Trophoblast cell (in vitro differentiated cells and primary cell): Measurements from ENCODE around the gene SELP.

Experiments used
- DNase-seq, 2 donors: peaks; one replicate each; pipeline ENCODE4 v3.0.0-alpha.2; 2016
- H2AFZ ChIP-seq: 2 replicates; pipeline ENCODE4 v1.6.1; 2013; ENCODE audit warnings: low read length, moderate library complexity, mild to moderate bottlenecking; ENCODE audit not compliant: insufficient read depth, poor library complexity
- H2AK5ac ChIP-seq: 2 replicates; pipeline ENCODE4 v1.6.1; 2013; ENCODE audit warnings: mild to moderate bottlenecking, low read length
- H2BK120ac ChIP-seq: 2 replicates; pipeline ENCODE4 v1.6.1; 2013; ENCODE audit warnings: low read length, mild to moderate bottlenecking, moderate library complexity; ENCODE audit not compliant: insufficient read depth, poor library complexity
- H2BK12ac ChIP-seq: 2 replicates; pipeline ENCODE4 v1.6.1; 2013; ENCODE audit warnings: mild to moderate bottlenecking, low read length, moderate library complexity
- H2BK5ac ChIP-seq: 2 replicates; pipeline ENCODE4 v1.6.1; 2013; ENCODE audit warnings: low read length, low read depth, moderate library complexity, mild to moderate bottlenecking; ENCODE audit not compliant: poor library complexity
- H3K14ac ChIP-seq: 2 replicates; pipeline ENCODE4 v1.6.1; 2013; ENCODE audit warnings: mild to moderate bottlenecking, low read length
- H3K18ac ChIP-seq: 2 replicates; pipeline ENCODE4 v1.6.1; 2013; ENCODE audit warnings: mild to moderate bottlenecking, low read length
- H3K23ac ChIP-seq: 2 replicates; pipeline ENCODE4 v1.6.1; 2013; ENCODE audit warnings: low read length
- H3K27ac ChIP-seq: 2 replicates; pipeline ENCODE4 v1.5.1; 2013; ENCODE audit warnings: low read depth, mild to moderate bottlenecking, inconsistent platforms, low read length, moderate library complexity
- H3K27me3 ChIP-seq: 2 replicates; pipeline ENCODE4 v1.6.1; 2013; ENCODE audit warnings: inconsistent platforms, mild to moderate bottlenecking, low read length, moderate library complexity; ENCODE audit not compliant: insufficient read depth
- H3K36me3 ChIP-seq, 2 experiments: 1 replicate in 1 of 2; 2 replicates in 1 of 2; pipeline ENCODE4 v1.6.1; 2013; ENCODE audit warnings: low read length in 2 of 2, mild to moderate bottlenecking in 2 of 2, moderate library complexity in 1 of 2; ENCODE audit not compliant: insufficient read depth in 2 of 2, control insufficient read depth in 1 of 2
- H3K4ac ChIP-seq: 2 replicates; pipeline ENCODE4 v1.6.1; 2013; ENCODE audit warnings: low read depth, mild to moderate bottlenecking, low read length, moderate library complexity
- H3K4me1 ChIP-seq, 2 experiments: 1 replicate in 1 of 2; 2 replicates in 1 of 2; pipeline ENCODE4 v1.6.1; 2013; ENCODE audit warnings: low read length in 2 of 2, mild to moderate bottlenecking in 2 of 2, moderate library complexity in 1 of 2; ENCODE audit not compliant: insufficient read depth in 2 of 2, control insufficient read depth in 1 of 2
- H3K4me2 ChIP-seq: 2 replicates; pipeline ENCODE4 v1.6.1; 2013; ENCODE audit warnings: inconsistent platforms, mild to moderate bottlenecking, low read length, moderate library complexity
- H3K4me3 ChIP-seq: 2 replicates; pipeline ENCODE4 v1.5.1; 2013; ENCODE audit warnings: mild to moderate bottlenecking, low read depth, low read length, inconsistent platforms
- H3K79me1 ChIP-seq: one replicate; pipeline ENCODE4 v1.6.1; 2013; ENCODE audit warnings: low read length
- H3K79me2 ChIP-seq: 2 replicates; pipeline ENCODE4 v1.6.1; 2013; ENCODE audit warnings: low read length, mild to moderate bottlenecking; ENCODE audit not compliant: control insufficient read depth, insufficient read depth, poor library complexity
- H3K9ac ChIP-seq: 2 replicates; pipeline ENCODE4 v1.6.1; 2013; ENCODE audit warnings: mild to moderate bottlenecking, low read length
- H3K9me3 ChIP-seq: 2 replicates; pipeline ENCODE4 v1.6.1; 2013; ENCODE audit warnings: low read depth, mild to moderate bottlenecking, control low read depth, inconsistent platforms, low read length; ENCODE audit not compliant: insufficient read depth
- H4K12ac ChIP-seq: 2 replicates; pipeline ENCODE4 v1.6.1; 2013; ENCODE audit warnings: low read depth, mild to moderate bottlenecking, low read length, moderate library complexity
- H4K8ac ChIP-seq: 2 replicates; pipeline ENCODE4 v1.6.1; 2013; ENCODE audit warnings: low read depth, mild to moderate bottlenecking, low read length, moderate library complexity
- H4K91ac ChIP-seq: one replicate; pipeline ENCODE4 v1.6.1; 2013; ENCODE audit warnings: low read depth, mild to moderate bottlenecking, low read length, moderate library complexity
- WGBS: extraction: QIAGEN DNeasy Blood & Tissue Kit; methylation state at CpG from one replicate; pipeline ENCODE4 v1.1.7; 2013; ENCODE audit warnings: missing lambda C conversion rate; ENCODE audit not compliant: insufficient read length, insufficient coverage; ENCODE audit errors: extremely low coverage; 5-methylcytosine and 5-hydroxymethylcytosine counted together

The SELP gene

GRCh38 chr1:169594391-169594790, 35.5 kb downstream of the SELP start:
- Histone ChIP-seq H3K23ac (no peak overlapping the region), H3K4me3 (no peak overlapping the region), H2BK12ac (no peak overlapping the region), H3K4me2 (no peak overlapping the region), H3K9ac (no peak overlapping the region), H3K27me3 (no peaks in the 10 kb centered on the region), H3K79me2 (no peaks in the 10 kb centered on the region), H4K91ac (no peak overlapping the region), H3K4ac (no peak overlapping the region), H4K12ac (no peak overlapping the region), H2AK5ac (no peak overlapping the region), H2BK120ac (no peak overlapping the region), H3K4me1 (no peaks in the 10 kb centered on the region), H3K79me1 (no peaks in the 10 kb centered on the region), H4K8ac (no peak overlapping the region), H3K14ac (no peak overlapping the region), H3K9me3 (no peaks in the 10 kb centered on the region), H3K36me3 (no peaks in the 10 kb centered on the region), H3K27ac (no peak overlapping the region), H2AFZ (no peak overlapping the region), H2BK5ac (no peak overlapping the region), H3K18ac (no peak overlapping the region)
- WGBS = no CpG with 5 or more reads among the region's 3 CpGs
- DNase-seq = no peak

- DNase-seq = no peak
- H3K23ac ChIP-seq = no peak overlapping the region
- no peaks in the 10 kb centered on the region for H3K79me1 ChIP-seq
- no peak overlapping the region for H2BK120ac ChIP-seq
- no peak overlapping the region for H3K14ac ChIP-seq
- no peak overlapping the region for H2BK5ac ChIP-seq
- H3K36me3 ChIP-seq = no peaks in the 10 kb centered on the region
- H4K8ac ChIP-seq = no peak overlapping the region
- H2AK5ac ChIP-seq = no peak overlapping the region
- H3K27ac ChIP-seq = no peak overlapping the region
- H3K9me3 ChIP-seq = no peaks in the 10 kb centered on the region
- H4K12ac ChIP-seq = no peak overlapping the region
- H3K4me2 ChIP-seq = no peak overlapping the region
- no peak overlapping the region for H3K9ac ChIP-seq
- peaks cover 0 to 2% of the 10 kb centered on the region in 2 experiments for H3K4me1 ChIP-seq
- no peak overlapping the region for H3K4ac ChIP-seq
- H3K27me3 ChIP-seq = no peaks in the 10 kb centered on the region
- no peak overlapping the region for H4K91ac ChIP-seq
- H3K18ac ChIP-seq = no peak overlapping the region
- H3K4me3 ChIP-seq = no peak overlapping the region
- no CpG with 5 or more reads among the region's 5 CpGs for WGBS
- H2BK12ac ChIP-seq = no peak overlapping the region
- no peaks in the 10 kb centered on the region for H3K79me2 ChIP-seq
- no peak overlapping the region for H2AFZ ChIP-seq
Observed at GRCh38 chr1:169590932-169591331, 39.0 kb downstream of the SELP start.

- no peak for DNase-seq
- WGBS = no CpG with 5 or more reads among the region's 4 CpGs
Observed at GRCh38 chr1:169588785-169589485, 41.0 kb downstream of the SELP start.

GRCh38 chr1:169588112-169588511, 41.8 kb downstream of the SELP start:
- WGBS = no CpG with 5 or more reads among the region's 1 CpG
- Histone ChIP-seq H2BK12ac (no peak overlapping the region), H2BK120ac (no peak overlapping the region), H3K36me3 (no peaks in the 10 kb centered on the region), H3K14ac (no peak overlapping the region), H3K4ac (no peak overlapping the region), H3K9me3 (no peaks in the 10 kb centered on the region), H3K4me1 (peaks cover 0 to 4% of the 10 kb centered on the region in 2 experiments), H3K23ac (no peak overlapping the region), H3K4me3 (no peak overlapping the region), H3K4me2 (no peak overlapping the region), H3K27me3 (no peaks in the 10 kb centered on the region), H3K79me2 (no peaks in the 10 kb centered on the region), H3K27ac (no peak overlapping the region), H2AFZ (no peak overlapping the region), H4K8ac (no peak overlapping the region), H3K79me1 (no peaks in the 10 kb centered on the region), H3K9ac (no peak overlapping the region), H3K18ac (no peak overlapping the region), H4K12ac (no peak overlapping the region), H2BK5ac (no peak overlapping the region), H2AK5ac (no peak overlapping the region), H4K91ac (no peak overlapping the region)
- DNase-seq = no peak

More at GRCh38 chr1:169588785-169589485, 41.0 kb downstream of the SELP start:
- Histone ChIP-seq H2AK5ac (no peak overlapping the region), H2BK12ac (no peak overlapping the region), H3K23ac (no peak overlapping the region), H3K4ac (no peak overlapping the region), H3K4me2 (no peak overlapping the region), H4K12ac (no peak overlapping the region), H3K4me3 (no peak overlapping the region), H3K14ac (no peak overlapping the region), H3K9ac (no peak overlapping the region), H3K27me3 (no peaks in the 10 kb centered on the region), H3K79me2 (no peaks in the 10 kb centered on the region), H3K36me3 (no peaks in the 10 kb centered on the region), H4K8ac (no peak overlapping the region), H2AFZ (no peak overlapping the region), H3K9me3 (no peaks in the 10 kb centered on the region), H2BK120ac (no peak overlapping the region), H3K79me1 (no peaks in the 10 kb centered on the region), H2BK5ac (no peak overlapping the region), H4K91ac (no peak overlapping the region), H3K4me1 (peaks cover 0 to 4% of the 10 kb centered on the region in 2 experiments), H3K18ac (no peak overlapping the region), H3K27ac (no peak overlapping the region)
